GM18867 (cell line): ENCODE data around the gene CACNA1D.
A peak's percentile ranks its signal among the peaks of the same experiment; 100 is the strongest.

Experiments used
- ATAC-seq: cut with Tn5 transposase; IDR thresholded peaks from one replicate; pipeline ENCODE4 v1.9.1; 2021; ENCODE audit warnings: mild to moderate bottlenecking, moderate library complexity; ENCODE audit not compliant: unreplicated experiment

CACNA1D gene

GRCh38 chr3:53525765-53526703, 31.6 kb downstream of the CACNA1D start:
- ATAC-seq = no peak

GRCh38 chr3:53526704-53527055, 32.3 kb downstream of the CACNA1D start:
- ATAC-seq = no peak

- ATAC-seq = no peak
Measured at GRCh38 chr3:53530205-53530604, 35.8 kb downstream of the CACNA1D start.

- no peak for ATAC-seq
Measured at GRCh38 chr3:53531749-53532148, 37.3 kb downstream of the CACNA1D start.

GRCh38 chr3:53533472-53533871, 39.1 kb downstream of the CACNA1D start:
- ATAC-seq = no peak

GRCh38 chr3:53534216-53534615, 39.8 kb downstream of the CACNA1D start:
- no peak for ATAC-seq

DNA sequence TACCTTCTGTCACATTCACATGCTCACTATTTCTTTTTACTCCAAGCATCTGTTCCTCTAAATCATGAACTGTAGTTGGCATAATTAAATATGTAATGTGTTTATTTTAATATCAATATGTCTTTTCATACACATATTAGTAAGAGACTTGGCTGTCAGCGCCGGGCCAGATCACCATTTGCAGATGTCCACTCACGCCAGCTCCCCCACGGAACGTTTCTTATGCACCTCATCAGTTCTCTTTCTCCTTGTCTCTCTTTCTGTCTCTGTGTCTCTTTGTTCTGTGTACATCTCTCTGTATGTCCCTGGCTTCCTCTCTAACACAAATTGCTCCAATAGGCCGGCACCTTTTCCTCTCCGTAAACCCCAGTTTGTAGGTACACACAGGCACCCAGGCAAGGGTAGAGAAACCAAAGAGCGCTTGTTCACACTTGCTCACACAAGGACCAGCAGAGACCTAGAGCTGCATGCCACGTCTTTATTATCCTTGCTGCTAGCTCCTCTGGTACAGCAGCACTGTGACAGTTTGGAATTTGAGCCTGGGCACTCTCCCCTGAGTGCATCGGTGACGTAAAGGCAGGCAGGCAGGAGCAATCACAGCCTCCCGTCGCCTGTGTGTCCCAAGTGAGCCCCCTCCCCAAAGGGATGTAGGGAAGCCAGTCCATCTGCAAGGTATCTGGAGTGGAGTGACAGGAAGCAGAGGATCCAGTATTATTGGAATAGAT, 40.4 kb downstream of the CACNA1D start:
- no peak for ATAC-seq

GRCh38 chr3:53536282-53536681, 41.9 kb downstream of the CACNA1D start:
- ATAC-seq = no peak

DNA sequence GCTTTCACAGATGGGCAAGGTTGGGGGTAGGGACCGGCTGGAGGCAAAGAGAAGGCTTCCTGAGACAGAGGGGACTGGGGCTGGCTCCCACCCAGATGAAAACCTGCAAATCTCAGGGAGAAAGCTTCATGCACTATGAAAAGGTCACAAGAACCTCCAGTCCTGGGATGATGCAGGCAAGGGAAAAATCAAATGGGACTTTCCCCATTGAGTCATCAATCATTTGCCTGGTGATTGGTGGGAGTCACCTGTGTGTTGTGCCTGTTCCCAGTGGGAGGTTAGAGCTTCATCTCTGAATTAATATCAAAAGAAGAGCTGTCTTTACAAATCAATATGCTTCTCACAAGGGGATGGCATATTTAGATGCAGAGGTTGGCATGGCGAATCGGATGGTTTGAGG, 49.9 kb downstream of the CACNA1D start:
- no peak for ATAC-seq

- no peak for ATAC-seq
Measured at GRCh38 chr3:53545310-53545995, 51.0 kb downstream of the CACNA1D start.

DNA sequence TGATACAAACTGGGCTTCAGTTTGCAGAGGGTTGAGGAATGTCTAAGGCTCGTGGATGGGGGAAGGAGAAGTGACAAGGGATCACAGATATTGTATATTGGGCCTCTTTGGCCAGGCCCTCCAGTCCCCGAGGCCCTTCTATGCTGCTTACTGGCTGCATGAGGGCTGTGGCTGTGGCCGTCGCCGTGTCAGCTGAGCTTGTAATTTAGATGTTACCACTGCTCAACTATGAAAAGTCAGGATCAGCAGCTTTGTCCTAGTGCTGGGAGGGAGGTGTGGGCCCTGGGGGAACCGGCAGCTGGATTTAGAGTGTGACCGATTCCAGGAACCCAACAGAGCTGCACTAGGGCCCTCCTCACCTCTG, 51.6 kb downstream of the CACNA1D start:
- ATAC-seq = no peak

DNA sequence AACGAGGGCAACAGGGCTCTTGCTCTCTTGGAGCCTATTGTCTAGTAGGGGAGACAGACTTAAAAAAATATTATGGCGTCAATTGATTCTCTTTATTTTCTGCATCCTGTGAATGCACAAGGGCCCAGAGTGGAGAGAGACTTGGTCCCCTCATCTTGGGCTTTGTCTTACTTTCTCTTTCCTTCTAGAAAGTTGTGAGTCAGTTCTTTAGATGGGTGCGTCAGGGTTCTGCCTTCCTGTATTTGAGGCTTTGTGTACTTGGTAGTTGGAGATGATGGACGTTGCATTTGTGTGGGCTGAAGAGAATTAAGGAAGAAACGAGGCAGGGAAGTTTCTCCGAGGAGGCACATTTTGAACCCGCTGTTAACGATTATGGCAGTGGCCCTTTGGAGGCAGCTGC, 52.9 kb downstream of the CACNA1D start:
- ATAC-seq = no peak

DNA sequence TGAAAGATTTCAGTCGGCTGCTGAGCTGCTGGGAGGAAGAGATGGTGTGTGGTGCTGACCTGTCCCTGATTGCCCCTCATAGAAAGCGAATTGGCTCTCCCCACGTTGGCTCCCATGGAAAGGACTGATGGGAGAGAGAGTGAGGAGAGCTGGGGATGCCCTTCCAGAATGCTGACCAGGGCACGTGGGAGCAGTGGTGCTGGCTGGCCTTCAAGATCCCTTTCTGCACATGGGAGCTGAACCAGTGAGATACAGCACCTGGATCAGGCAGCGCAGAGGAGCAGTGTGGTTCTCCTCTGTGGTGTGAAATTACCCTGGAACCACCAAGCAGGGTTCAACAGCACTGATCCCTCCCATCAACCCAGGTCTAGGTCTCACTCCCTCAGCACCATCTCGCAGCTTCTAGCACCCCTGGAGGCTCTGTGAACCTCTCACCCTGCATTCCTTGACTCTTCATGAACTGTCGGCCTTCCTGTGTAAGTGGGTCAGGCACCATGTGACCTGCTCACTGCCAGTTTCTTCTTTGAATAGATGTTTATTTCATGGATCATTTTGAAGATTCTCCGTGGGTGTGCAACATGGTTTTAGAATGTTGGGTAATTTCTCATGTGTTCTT, 55.7 kb downstream of the CACNA1D start:
- no peak for ATAC-seq

DNA sequence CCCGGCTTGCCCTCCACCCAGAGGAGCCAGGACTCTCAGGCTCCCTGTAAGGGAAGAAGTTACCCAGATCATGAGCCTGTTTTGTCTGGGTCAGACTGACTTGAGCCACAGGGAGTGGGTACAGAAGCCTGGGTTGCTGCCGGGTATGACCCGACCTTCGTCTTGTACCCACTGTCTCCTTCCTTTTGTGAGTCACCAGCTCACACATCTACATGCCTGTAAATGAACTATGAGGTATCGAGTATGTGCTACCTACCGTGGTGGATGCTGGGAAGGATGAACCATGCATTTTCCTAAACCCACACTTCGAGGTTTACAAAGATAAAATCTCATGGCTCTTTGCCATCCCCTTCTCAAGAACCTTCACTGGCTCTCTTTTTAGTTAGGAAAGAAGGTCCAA, 56.9 kb downstream of the CACNA1D start:
- ATAC-seq = no peak

- ATAC-seq = no peak
Measured at GRCh38 chr3:53552730-53553129, 58.3 kb downstream of the CACNA1D start.

DNA sequence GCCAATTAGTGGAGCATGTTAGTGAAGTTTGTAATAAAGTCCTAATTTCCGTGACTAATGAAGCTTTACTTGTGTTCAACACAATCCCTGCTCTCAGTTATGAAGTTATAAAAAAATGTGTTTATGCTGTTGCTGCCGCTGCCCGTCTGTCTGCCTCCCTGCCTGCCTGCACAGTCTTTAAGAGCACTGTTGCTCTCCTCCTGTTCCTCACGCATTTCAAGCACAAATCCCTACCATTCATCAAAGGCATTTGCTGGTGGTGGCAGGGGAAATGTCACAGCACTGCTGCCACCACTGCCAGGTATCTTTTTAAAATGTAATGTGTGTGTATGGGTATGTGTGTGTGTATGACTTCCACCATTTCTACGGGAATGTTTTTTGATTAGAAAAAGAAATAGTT, 58.8 kb downstream of the CACNA1D start:
- no peak for ATAC-seq

DNA sequence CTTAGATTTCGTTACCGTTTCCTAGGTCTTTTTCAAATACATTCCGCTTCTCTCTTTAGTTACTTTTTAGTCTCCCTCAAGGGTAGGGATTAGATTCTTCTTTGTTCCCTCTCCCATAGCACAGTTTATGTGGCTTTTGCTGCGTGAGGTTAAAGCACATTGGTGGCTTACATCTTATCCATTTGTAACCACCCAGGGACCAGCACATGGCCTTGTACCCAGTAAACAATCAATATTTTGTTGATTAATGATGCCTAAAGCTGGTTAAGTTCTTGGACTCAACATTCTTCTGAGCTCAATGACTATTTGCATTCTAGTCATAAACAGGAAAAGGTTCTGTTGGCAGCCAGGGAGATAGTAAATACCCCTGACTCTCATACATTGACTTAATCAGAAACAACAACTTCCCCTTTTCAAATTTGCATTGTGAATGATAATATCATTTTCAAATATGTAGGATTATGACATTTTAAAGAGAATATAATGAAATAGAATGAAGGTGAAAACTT, 60.2 kb downstream of the CACNA1D start:
- peak; percentile 86 for ATAC-seq

DNA sequence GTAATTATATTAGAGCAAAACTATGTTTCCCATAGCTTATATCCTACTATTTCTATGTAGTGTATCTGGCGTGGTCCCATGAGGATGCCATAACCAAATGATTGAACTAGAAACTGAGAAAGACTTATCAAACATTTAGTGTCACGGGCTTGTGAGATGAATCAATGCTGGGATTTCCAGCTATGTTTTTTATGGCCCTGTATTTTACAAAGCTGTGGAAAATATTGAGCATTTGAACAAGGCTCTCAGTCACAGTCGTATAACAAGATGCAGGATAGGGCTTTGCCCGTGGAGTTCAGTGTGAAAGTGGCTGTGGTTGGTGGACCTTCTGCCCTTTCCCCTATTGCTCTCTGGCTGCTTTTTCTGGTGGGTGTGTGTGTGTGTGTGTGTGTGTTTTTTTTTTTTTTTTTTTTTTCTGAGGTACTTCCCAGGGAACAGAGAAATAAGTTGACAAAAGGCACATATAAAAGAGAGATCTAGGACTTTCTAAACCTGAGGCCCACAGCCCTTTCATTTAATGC, 60.7 kb downstream of the CACNA1D start:
- peak; percentile 63 for ATAC-seq

- no peak for ATAC-seq
Measured at GRCh38 chr3:53566461-53567145, 72.2 kb downstream of the CACNA1D start.

GRCh38 chr3:53570081-53570480, 75.7 kb downstream of the CACNA1D start:
- ATAC-seq = no peak
